HG03457 (cell line): Measurements from ENCODE around the gene CFAP52.
"Not testable (repeated sequence)": the region's sequence is repeated elsewhere in the genome, so short reads cannot be mapped to it uniquely, and the experiment has no call there.

ENCODE experiments used
- ATAC-seq: cut with Tn5 transposase; IDR thresholded peaks from one replicate; pipeline ENCODE4 v1.9.1; 2021; ENCODE audit warnings: moderate number of reproducible peaks; ENCODE audit not compliant: unreplicated experiment

CFAP52 gene

DNA sequence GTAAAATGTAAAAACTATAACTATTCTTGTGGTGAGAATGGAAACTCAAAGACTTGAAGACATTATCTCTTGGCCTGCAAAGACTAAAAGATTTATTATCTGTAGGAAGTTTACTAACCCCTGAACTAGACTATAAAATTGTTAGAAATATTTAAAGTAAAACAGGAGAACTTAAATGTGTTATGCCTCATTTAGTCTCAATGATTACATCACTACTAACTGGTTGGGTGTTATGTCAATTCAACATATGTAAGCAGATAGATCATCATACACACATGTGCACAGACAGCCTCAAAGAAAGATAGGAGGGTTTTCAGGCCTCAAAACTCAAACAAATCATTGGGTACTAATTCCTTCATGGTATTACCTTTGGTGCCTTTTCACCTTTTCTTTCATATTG lies 8.4 kb upstream of the CFAP52 start:
- no peak for ATAC-seq

DNA sequence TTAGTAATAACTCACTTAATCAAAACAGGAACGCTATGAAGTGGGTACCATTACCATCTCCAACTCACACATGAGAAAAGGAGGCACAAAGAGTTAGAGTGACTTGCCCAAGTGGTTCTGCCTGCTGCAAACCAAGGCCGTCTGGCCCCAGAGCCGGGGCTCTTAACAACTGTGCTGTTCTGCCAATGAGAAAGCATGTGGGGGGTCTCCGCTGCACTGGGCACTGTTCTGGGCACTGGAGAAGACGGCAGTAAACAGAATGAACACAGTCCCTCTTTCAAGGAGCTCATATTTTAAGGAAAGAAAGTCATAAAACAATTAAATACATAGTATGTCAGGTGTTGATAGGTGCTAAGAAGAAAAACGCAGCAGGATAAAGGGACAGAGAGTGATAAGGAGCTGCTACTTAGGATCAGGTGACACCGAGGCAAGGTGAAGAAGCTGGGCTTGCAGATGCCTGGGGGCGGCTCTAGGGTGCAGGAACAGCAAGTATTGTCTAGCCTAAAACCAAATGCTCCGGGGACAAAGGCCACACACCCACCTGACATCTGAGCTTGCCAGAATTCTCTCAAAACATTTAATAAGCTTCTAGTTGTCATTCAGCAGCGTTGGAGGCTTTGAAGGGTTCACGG lies 7.4 kb upstream of the CFAP52 start:
- no peak for ATAC-seq

- no peak for ATAC-seq
Observed at GRCh38 chr17:9571201-9571600, 5.2 kb upstream of the CFAP52 start.

DNA sequence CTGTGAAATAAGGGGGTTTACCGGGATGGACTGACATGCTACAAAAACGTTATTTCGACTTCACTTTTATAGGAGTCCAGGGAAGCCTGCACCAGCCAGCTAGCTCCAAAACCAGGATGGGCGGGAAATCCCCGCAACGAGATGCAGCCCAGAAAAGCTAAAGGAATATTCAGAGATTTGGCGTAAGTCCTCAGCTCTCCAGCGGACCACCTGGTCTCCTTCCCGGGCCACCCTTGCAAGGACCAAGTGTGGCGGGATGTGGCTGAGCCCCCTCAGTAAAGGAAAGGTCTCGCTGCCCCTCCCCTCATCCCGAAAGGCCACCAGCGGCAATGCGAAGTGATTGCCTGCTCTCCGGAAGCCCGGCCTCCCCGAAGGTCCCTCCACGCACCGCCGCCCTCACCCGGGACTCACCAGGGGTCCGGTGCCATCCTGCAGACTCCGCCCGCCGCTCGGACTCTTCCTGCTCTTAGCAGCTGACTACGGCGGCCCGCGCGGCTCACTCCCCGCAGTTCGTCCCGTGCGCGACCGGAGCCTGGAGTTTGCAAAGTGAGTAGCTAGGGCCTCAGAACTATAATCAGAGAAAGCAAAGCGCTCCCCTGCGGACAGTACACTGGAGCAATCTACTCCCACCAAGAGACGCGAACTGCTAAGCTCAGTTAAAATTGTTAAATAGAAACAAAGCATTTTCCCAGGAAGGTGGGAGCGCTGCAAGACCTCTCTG lies 901 bp upstream of the CFAP52 start, which contains the start of gene STX8:
Gene STX8, minus strand, starts transcription at position 440 of the 721 bp plus-strand sequence. Its CDS starts 12 bp downstream, at position 428.
- peak; percentile 77 for ATAC-seq

DNA sequence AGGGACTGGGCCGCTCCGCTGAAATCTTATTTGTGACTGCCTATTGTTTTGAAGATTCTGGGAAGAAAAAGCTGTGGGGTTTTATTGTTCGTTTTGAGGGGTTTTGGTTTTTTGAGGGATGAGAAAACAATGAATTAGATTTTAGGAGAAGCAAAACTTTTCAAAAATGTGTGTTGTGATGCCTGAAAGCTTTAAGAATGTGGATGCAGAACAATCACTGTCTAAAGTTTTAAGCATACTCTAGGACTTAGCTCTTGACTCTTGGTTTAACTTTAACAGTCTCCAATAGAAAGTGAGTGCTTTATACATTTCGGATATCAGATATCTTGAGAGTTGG lies 899 bp downstream of the CFAP52 start:
- no peak for ATAC-seq

GRCh38 chr17:9587969-9588656 lies 11.7 kb downstream of the CFAP52 start:
- ATAC-seq, result no peak

DNA sequence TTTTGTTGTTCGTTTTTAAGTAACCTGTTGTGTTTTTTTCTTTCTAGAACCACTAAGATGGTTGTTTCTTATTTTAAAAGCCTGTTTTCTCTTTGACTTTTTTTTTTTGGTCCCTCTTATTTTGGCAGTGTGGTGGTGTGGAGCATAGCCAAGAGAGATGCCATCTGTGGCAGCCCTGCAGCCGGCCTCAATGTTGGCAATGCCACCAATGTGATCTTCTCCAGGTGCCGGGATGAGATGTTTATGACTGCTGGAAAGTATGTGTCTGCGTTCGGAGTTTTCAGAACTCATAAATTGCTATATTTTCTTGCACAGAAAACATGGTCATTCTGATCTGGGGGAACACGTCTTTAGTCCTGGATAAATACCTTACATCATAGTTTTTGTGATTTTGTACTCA lies 17.6 kb downstream of the CFAP52 start:
- no peak for ATAC-seq

GRCh38 chr17:9597638-9598037 lies 21.2 kb downstream of the CFAP52 start:
- ATAC-seq, result not testable (repeated sequence)

DNA sequence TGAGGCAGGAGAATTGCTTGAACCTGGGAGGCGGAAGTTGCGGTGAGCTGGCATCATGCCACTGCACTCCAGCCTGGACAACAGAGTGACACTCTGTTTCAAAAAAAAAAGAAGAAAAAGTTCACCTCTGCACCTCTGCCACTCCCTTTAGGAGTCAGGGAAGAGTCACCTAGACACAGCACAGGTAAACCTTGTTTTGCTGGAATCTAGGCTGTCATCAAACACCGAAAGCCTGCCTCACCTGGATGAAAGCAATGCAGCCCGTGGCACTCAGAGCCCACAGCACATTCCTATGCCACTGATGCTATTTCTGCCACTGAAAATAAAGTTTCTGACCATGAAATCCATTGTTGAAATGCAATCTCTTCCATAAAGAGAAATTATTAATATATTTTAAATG lies 22.2 kb downstream of the CFAP52 start:
- no peak for ATAC-seq

- not testable (repeated sequence) for ATAC-seq
Observed at GRCh38 chr17:9604583-9604982, 28.1 kb downstream of the CFAP52 start.

DNA sequence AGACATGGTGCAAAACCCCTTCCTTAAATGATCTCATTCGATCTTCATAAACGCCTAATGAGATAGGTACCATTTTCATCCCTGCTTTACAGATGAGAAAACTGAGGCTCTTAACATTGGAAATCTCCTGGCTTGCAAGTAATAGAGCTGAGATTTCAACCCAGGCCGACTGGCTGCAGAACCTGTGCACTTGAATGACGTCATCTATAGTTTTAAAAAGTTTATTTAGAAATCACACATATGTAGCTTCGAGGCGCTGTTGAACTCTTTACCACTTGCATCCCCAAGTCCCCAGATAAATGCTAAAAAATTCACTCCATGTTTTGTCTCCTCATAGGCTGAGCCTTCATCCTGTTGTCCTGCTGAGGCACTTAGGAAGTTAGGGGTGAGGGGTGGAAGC lies 30.0 kb downstream of the CFAP52 start:
- no peak for ATAC-seq

DNA sequence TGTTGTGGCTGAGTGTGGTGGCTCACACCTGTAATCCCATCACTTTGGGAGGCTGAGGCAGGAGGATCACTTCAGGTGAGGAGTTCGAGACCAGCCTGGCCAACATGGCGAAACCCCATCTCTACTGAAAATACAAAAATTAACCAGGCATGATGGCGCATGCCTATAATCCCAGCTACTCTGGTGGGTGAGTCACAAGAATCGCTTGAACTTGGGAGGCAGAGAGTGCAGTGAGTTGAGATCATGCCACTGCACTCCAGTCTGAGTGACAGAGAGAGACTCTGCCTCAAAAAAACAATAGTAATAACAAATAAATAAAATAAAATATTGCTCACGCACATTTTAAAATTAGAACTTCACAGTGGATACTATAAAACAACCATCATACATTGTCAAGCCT lies 30.6 kb downstream of the CFAP52 start:
- ATAC-seq, result not testable (repeated sequence)

DNA sequence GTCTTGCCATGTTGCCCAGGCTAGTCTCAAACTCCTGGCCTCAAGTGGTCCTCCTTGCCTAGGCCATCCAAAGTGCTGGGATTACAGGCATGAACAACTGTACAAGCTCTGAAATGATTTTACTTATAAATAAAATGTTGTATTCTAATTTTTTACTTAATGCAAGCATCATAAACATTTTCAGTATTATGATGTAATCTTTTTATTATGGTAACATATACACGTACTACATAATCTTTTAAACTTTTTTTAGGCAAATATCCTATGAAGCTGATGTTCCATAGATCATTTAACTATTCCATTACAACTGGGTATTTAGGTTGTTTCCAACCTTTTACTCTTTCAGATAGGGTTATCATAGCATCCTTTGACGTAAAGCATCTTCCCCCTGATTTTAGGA lies 35.1 kb downstream of the CFAP52 start:
- no peak for ATAC-seq

GRCh38 chr17:9612006-9612405 lies 35.6 kb downstream of the CFAP52 start:
- no peak for ATAC-seq

DNA sequence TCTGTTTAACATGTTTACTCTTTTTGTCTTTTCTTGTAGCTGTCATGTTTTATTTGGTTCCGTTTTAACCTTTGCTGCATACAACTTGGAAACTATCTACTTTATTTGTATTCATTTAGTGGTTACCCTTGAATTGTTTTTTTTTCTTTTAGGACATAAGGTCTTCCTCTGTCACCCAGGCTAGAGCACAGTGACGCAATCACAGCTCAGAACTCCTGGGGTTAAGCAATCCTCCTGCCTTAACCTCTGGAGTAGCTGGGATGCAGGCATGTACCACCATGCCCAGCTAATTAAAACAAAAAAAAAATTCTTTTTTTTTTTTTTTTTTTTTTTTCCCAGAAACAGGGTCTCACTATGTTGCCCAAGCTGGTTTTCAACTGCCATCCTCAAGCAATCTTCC lies 39.0 kb downstream of the CFAP52 start:
- ATAC-seq, result no peak

- no peak for ATAC-seq
Observed at GRCh38 chr17:9622961-9623360, 46.5 kb downstream of the CFAP52 start.

GRCh38 chr17:9628509-9628908 lies 52.1 kb downstream of the CFAP52 start:
- no peak for ATAC-seq

DNA sequence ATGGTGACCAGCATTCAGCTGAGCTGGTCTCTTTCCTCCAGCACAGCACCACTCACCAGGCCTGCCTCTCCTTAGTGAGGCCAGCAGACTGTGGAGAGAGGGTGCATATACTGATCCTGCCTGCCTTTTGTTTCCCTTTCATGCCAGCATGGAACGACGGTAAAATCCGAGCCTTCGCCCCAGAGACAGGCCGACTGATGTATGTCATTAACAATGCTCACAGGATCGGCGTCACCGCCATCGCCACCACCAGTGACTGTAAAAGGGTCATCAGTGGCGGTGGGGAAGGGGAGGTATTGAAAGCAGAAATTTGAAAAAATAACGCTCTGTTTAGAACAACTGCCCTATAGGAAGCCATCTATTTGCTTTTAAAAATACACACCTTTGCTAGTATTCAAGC lies 56.3 kb downstream of the CFAP52 start:
- no peak for ATAC-seq

DNA sequence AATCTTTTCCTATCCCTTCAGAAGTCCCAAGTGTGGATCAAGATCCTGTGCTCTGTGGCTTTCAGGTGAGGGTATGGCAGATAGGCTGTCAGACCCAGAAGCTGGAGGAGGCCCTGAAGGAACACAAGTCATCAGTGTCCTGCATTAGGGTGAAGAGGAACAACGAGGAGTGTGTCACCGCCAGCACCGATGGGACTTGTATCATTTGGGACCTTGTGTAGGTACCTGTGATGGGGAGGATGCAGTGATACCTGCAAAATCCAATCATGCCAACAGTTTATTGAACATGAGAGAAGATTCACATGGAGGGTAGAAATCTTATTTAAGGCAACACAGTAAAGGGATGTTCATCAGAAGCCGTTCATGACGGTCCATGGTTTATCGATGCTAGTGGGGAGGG lies 58.9 kb downstream of the CFAP52 start:
- ATAC-seq, result no peak

DNA sequence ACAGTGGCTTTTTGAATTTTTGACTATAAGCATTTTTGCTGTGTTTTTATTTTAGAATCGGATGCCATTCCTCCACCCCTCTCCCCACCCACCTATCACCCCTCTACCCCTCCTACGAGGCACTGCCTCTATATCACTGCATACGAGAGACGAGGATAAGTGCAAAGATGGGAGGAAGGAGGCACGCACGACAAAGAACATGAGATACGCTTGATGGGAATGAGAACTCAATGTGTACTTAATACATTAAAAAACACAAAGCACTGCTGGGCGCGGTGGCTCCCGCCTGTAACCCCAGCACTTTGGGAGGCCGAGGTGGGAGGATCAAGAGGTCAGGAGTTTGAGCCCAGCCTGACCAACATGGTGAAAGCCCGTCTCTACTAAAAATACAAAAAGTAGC lies 60.1 kb downstream of the CFAP52 start:
- no peak for ATAC-seq

GRCh38 chr17:9640388-9640787 lies 63.9 kb downstream of the CFAP52 start:
- not testable (repeated sequence) for ATAC-seq

- no peak for ATAC-seq
Observed at GRCh38 chr17:9643611-9644010, 67.2 kb downstream of the CFAP52 start.
